AG10803 (cell line): ENCODE results near the gene GALNT17.

Experiments used
- DNase-seq: peaks from one replicate; pipeline ENCODE4 v3.0.0; 2010; ENCODE audit warnings: low read depth
- H3K4me3 ChIP-seq: 2 replicates; pipeline ENCODE4 v1.5.1; 2011; ENCODE audit warnings: mild to moderate bottlenecking, low read length, control low read depth
- TF ChIP-seq, protein P1 (sequence below): conservative IDR thresholded peaks from 2 replicates; pipeline ENCODE4 v1.5.1; 2011; ENCODE audit warnings: mild to moderate bottlenecking, low read length, control low read depth, inconsistent platforms

Gene GALNT17

GRCh38 chr7:71343039-71343438 is 211.1 kb downstream of the GALNT17 start:
- TF ChIP-seq, protein P1, sequence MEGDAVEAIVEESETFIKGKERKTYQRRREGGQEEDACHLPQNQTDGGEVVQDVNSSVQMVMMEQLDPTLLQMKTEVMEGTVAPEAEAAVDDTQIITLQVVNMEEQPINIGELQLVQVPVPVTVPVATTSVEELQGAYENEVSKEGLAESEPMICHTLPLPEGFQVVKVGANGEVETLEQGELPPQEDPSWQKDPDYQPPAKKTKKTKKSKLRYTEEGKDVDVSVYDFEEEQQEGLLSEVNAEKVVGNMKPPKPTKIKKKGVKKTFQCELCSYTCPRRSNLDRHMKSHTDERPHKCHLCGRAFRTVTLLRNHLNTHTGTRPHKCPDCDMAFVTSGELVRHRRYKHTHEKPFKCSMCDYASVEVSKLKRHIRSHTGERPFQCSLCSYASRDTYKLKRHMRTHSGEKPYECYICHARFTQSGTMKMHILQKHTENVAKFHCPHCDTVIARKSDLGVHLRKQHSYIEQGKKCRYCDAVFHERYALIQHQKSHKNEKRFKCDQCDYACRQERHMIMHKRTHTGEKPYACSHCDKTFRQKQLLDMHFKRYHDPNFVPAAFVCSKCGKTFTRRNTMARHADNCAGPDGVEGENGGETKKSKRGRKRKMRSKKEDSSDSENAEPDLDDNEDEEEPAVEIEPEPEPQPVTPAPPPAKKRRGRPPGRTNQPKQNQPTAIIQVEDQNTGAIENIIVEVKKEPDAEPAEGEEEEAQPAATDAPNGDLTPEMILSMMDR: no peak
- no peak for DNase-seq

DNA sequence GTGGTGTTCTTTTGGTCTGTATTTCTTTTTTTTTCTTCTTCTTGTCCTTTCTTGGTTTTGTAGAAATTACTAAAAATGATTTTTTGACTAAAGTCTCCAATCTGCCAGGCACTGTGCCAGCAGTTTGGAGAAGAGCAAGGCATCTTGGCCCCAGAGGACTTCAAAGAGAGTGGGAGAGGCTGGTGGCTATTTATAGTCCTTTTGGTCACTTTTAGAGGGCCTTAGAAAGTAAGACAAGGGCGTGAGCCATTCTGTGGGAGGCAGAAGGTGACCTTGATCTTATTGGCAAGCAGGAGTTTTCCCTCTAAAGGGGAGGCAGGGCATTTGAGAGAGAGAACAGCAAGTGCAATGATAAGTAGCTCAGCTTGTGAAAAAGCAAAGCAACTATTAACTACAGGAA is 211.9 kb downstream of the GALNT17 start:
- TF ChIP-seq, protein P1: no peak
- no peak overlapping the region for H3K4me3 ChIP-seq

More at GRCh38 chr7:71343039-71343438, 211.1 kb downstream of the GALNT17 start:
- H3K4me3 ChIP-seq: no peak overlapping the region

GRCh38 chr7:71345117-71345884 is 213.4 kb downstream of the GALNT17 start:
- H3K4me3 ChIP-seq: no peak overlapping the region
- no peak for DNase-seq
- TF ChIP-seq, protein P1: no peak

More for the DNA sequence above, 211.9 kb downstream of the GALNT17 start:
- DNase-seq: no peak

- no peak for DNase-seq
- TF ChIP-seq, protein P1: no peak
- no peak overlapping the region for H3K4me3 ChIP-seq
Observed at GRCh38 chr7:71348821-71349681, 217.1 kb downstream of the GALNT17 start.

DNA sequence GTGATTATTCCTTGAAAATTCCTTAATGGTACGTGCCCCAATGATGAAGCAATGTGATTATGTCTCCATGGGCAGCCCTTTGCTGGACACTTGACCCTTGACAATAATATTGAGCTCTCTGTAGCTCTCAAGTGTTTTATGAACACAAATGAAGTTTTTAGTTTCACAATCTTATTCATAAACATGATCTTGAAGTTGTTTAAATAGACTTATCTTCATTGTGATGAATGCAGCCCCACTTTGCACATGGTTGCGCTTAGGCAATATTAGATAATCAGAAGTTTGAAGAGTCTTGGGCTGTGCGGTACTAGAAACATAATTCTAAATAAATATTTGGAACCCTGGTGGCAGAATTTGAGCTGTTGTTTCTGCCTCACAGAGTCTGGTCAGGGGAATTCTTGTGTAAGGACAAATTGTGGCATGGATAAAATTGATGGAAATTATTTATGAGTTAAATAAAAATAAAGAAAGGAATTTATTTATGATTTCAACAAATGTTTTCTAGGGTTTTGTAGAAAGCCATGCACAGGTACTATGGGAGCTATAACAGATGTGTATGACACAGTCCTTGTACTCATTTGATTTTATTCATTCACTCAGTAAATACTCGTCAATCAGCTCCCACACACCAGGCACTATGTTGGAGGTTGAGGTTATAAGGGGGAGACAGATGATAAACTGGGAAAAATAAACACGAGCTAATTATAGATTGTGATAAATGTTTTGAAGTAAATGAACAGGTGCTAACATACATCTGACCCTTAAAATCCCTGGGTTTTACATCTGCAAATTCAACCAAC is 217.9 kb downstream of the GALNT17 start:
- no peak for DNase-seq
- TF ChIP-seq, protein P1: no peak
- no peak overlapping the region for H3K4me3 ChIP-seq

DNA sequence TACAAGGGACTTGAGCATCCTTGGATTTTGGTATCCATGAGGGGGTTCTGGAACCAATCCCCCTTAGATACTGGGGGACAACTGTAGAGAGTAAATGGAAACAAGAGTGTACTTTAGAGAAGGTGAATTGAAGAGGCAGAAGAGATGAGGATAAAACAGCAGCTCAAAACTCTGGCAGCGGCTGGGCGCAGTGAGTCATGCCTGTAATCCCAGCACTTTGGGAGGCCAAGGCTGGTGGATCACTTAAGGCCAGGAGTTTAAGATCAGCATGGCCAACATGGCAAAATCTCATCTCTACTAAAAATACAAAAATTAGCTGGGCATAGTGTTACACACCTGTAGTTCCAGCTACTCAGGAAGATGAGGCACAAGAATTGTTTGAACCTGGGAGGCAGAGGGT is 218.7 kb downstream of the GALNT17 start:
- TF ChIP-seq, protein P1: no peak
- H3K4me3 ChIP-seq: no peak overlapping the region
- DNase-seq: no peak
